Choroid plexus epithelial cell (primary cell): ENCODE measurements around the gene SLC30A1.

Experiments
- DNase-seq: peaks from one replicate; pipeline ENCODE4 v3.0.0-alpha.2; 2010; ENCODE audit warnings: low read depth
- H3K4me3 ChIP-seq: 2 replicates; pipeline ENCODE4 v1.5.1; 2011; ENCODE audit warnings: low read depth, mild to moderate bottlenecking, control low read depth, low read length, moderate library complexity
- TF ChIP-seq, protein P1 (sequence below): conservative IDR thresholded peaks from 2 replicates; pipeline ENCODE4 v1.5.1; 2011; ENCODE audit warnings: low read depth, mild to moderate bottlenecking, control low read depth, inconsistent platforms, low read length, moderate library complexity

The SLC30A1 gene

DNA sequence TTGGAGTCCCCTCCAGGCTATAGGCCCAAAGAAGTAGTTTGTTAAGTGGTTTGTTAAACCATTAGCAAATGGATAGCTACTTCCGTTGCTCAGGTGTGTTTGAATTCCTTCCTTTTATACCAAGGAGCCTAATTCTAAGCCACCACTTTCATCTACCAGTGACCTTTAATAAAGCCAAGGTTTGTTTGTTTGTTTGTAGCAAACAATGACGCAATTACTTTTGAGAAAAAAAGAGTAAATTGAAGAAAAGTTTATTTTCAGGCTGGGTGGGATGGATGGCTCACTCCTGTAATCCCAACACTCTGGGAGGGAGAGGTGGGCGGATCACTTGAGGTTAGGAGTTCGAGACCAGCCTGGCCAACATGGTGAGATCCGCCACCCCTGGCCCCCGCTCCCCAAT, 56.2 kb downstream of the SLC30A1 start:
- DNase-seq = no peak
- H3K4me3 ChIP-seq = no peak overlapping the region
- TF ChIP-seq, protein P1, sequence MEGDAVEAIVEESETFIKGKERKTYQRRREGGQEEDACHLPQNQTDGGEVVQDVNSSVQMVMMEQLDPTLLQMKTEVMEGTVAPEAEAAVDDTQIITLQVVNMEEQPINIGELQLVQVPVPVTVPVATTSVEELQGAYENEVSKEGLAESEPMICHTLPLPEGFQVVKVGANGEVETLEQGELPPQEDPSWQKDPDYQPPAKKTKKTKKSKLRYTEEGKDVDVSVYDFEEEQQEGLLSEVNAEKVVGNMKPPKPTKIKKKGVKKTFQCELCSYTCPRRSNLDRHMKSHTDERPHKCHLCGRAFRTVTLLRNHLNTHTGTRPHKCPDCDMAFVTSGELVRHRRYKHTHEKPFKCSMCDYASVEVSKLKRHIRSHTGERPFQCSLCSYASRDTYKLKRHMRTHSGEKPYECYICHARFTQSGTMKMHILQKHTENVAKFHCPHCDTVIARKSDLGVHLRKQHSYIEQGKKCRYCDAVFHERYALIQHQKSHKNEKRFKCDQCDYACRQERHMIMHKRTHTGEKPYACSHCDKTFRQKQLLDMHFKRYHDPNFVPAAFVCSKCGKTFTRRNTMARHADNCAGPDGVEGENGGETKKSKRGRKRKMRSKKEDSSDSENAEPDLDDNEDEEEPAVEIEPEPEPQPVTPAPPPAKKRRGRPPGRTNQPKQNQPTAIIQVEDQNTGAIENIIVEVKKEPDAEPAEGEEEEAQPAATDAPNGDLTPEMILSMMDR = no peak
